SKM-1 treated with dmso at 0.1 percent for 144 hours (cell line): ENCODE measurements around the gene PRPF6.

Source experiments
- DNase-seq: peaks from one replicate; lab custom pipeline; 2025; ENCODE audit not compliant: unreplicated experiment; lab: John Stamatoyannopoulos, UW

The PRPF6 gene

GRCh38 chr20:64032706-64033624 lies 52.0 kb downstream of the PRPF6 start:
- DNase-seq, result no peak

- DNase-seq, result no peak
Observed at GRCh38 chr20:64033981-64034493, 53.1 kb downstream of the PRPF6 start.

GRCh38 chr20:64035066-64035932 lies 54.4 kb downstream of the PRPF6 start:
- DNase-seq, result no peak

GRCh38 chr20:64035933-64036345 lies 55.0 kb downstream of the PRPF6 start, which contains the start of gene C20orf204:
C20orf204 (plus strand) TSS chr20:64036182; CDS start chr20:64036324, 142 bp downstream.
- no peak for DNase-seq

GRCh38 chr20:64036346-64037198 lies 55.6 kb downstream of the PRPF6 start:
- no peak for DNase-seq

GRCh38 chr20:64037199-64037497 lies 56.2 kb downstream of the PRPF6 start:
- no peak for DNase-seq

GRCh38 chr20:64037498-64038213 lies 56.7 kb downstream of the PRPF6 start:
- no peak for DNase-seq

GRCh38 chr20:64038224-64038564 lies 57.3 kb downstream of the PRPF6 start:
- DNase-seq, result no peak

GRCh38 chr20:64038565-64039292 lies 57.8 kb downstream of the PRPF6 start:
- peak; percentile 45 for DNase-seq

- DNase-seq, result no peak
Observed at GRCh38 chr20:64039293-64040160, 58.6 kb downstream of the PRPF6 start.

GRCh38 chr20:64040231-64041039 lies 59.5 kb downstream of the PRPF6 start:
- DNase-seq, result no peak

- no peak for DNase-seq
Observed at GRCh38 chr20:64041040-64041780, 60.3 kb downstream of the PRPF6 start.

- no peak for DNase-seq
Observed at GRCh38 chr20:64041781-64042053, 60.8 kb downstream of the PRPF6 start.

GRCh38 chr20:64042054-64042781 lies 61.3 kb downstream of the PRPF6 start:
- DNase-seq, result no peak

- no peak for DNase-seq
Observed at GRCh38 chr20:64043768-64044167, 62.8 kb downstream of the PRPF6 start.

- no peak for DNase-seq
Observed at GRCh38 chr20:64044484-64045247, 63.7 kb downstream of the PRPF6 start.
